ENCODE results near the gene CHD1.

The CHD1 gene

DNA sequence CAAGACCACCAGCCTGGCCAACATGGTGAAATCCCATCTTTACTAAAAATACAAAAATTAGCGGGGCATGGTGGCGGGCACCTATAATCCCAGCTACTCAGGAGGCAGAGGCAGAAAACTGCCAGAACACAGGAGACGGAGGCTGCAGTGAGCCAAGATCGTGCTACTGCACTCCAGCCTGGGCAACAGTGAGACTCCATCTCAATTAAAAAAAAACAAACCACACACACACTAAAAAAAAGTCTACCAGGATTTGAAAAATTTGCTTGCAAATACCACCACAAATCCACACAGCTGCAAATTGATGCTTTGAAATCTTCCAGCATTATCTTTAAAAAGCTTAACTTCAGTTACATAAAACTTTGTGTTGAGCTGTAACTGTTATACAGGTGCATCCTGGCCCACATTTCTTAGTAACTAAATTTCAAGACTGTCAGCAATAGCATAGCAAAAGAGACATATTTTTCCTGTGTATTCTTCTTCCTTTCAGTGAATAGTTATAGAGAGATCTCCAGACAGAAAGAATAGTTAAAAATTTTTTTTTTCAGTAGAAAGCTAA, 6.8 kb downstream of the CHD1 start:
- peaks cover 16% of the 10 kb centered on the region for H3K36me3 ChIP-seq (ENCODE audit: control insufficient read depth, insufficient read depth, low read length)

DNA sequence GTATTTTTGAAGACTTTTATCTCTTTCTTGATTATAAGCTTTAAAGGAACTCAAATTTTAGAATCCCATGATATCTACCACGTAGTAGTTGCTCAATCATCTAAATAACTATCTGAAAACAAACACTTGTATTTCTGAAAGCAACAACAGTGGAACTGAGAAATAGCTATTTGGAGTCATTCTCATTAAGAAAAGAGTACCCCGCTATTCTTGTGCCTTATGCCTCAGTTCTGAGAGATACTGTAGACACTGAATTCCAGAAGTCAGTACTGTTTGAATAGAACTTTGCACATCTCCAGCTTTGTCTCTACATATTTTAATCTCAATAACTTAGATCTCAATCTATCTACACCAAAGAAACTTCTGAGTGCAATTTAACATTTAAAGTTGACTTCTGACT, 11.4 kb downstream of the CHD1 start:
- WGBS, 2 experiments, result 94 to 97% methylated on average over 2 of the region's 2 CpGs
- Histone ChIP-seq H3K36me3 (ENCODE audit: control insufficient read depth, insufficient read depth, low read length) (peaks cover 3% of the 10 kb centered on the region), H3K4me3 (ENCODE audit: insufficient read depth, low read depth, low read length) (no peak overlapping the region), H3K27me3 (ENCODE audit: control insufficient read depth, insufficient read depth, low read length, poor library complexity, severe bottlenecking) (no peaks in the 10 kb centered on the region), H3K4me1 (ENCODE audit: control insufficient read depth, insufficient read depth, low read length) (no peaks in the 10 kb centered on the region), H3K27ac (ENCODE audit: insufficient read depth, low read depth, low read length, poor library complexity, severe bottlenecking) (no peak overlapping the region), H3K9me3 (ENCODE audit: control insufficient read depth, low read length) (no peaks in the 10 kb centered on the region)

More for the DNA sequence above, 6.8 kb downstream of the CHD1 start:
- no peak overlapping the region for H3K4me3 ChIP-seq (ENCODE audit: insufficient read depth, low read depth, low read length)
- no peaks in the 10 kb centered on the region for H3K9me3 ChIP-seq (ENCODE audit: control insufficient read depth, low read length)
- 88 to 95% methylated on average over 4 of the region's 4 CpGs for WGBS, 2 experiments
- no peaks in the 10 kb centered on the region for H3K4me1 ChIP-seq (ENCODE audit: control insufficient read depth, insufficient read depth, low read length)
- H3K27ac ChIP-seq (ENCODE audit: insufficient read depth, low read depth, low read length, poor library complexity, severe bottlenecking), result no peak overlapping the region
- H3K27me3 ChIP-seq (ENCODE audit: control insufficient read depth, insufficient read depth, low read length, poor library complexity, severe bottlenecking), result no peaks in the 10 kb centered on the region

DNA sequence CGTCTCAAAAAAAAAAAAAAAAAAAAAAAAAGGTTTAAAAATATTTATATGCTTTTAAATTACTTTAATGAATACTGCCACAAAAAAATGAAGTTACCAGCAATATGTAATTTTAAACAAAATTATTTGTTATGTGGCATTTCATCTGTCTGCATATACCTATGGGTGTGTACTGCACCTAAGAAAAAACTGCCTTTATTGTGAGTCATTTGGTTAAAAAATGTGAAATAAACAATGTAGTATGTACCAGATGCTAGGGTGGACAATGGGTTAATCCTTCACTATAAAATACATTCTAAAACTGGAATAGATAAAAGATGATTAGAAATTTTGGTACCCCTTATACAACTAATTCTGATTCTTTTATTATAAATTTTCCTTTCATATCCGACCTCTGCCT, 12.3 kb downstream of the CHD1 start:
- Histone ChIP-seq H3K36me3 (ENCODE audit: control insufficient read depth, insufficient read depth, low read length) (peaks cover 3% of the 10 kb centered on the region), H3K4me3 (ENCODE audit: insufficient read depth, low read depth, low read length) (no peak overlapping the region), H3K27me3 (ENCODE audit: control insufficient read depth, insufficient read depth, low read length, poor library complexity, severe bottlenecking) (no peaks in the 10 kb centered on the region), H3K27ac (ENCODE audit: insufficient read depth, low read depth, low read length, poor library complexity, severe bottlenecking) (no peak overlapping the region), H3K4me1 (ENCODE audit: control insufficient read depth, insufficient read depth, low read length) (peaks cover 2% of the 10 kb centered on the region), H3K9me3 (ENCODE audit: control insufficient read depth, low read length) (no peaks in the 10 kb centered on the region)
- no CpG with 5 or more reads among the region's 2 CpGs for WGBS, 2 experiments

- no peak overlapping the region for H3K27ac ChIP-seq (ENCODE audit: insufficient read depth, low read depth, low read length, poor library complexity, severe bottlenecking)
- no peaks in the 10 kb centered on the region for H3K9me3 ChIP-seq (ENCODE audit: control insufficient read depth, low read length)
- H3K4me3 ChIP-seq (ENCODE audit: insufficient read depth, low read depth, low read length), result no peak overlapping the region
- no peaks in the 10 kb centered on the region for H3K27me3 ChIP-seq (ENCODE audit: control insufficient read depth, insufficient read depth, low read length, poor library complexity, severe bottlenecking)
- H3K4me1 ChIP-seq (ENCODE audit: control insufficient read depth, insufficient read depth, low read length), result peaks cover 6% of the 10 kb centered on the region
- H3K36me3 ChIP-seq (ENCODE audit: control insufficient read depth, insufficient read depth, low read length), result no peaks in the 10 kb centered on the region
Measured at GRCh38 chr5:98913911-98914310, 14.9 kb downstream of the CHD1 start.

GRCh38 chr5:98911280-98912040, 17.3 kb downstream of the CHD1 start:
- peaks cover 6% of the 10 kb centered on the region for H3K4me1 ChIP-seq (ENCODE audit: control insufficient read depth, insufficient read depth, low read length)
- 93 to 95% methylated on average over 3 of the region's 5 CpGs for WGBS, 2 experiments
- no peaks in the 10 kb centered on the region for H3K9me3 ChIP-seq (ENCODE audit: control insufficient read depth, low read length)
- no peaks in the 10 kb centered on the region for H3K27me3 ChIP-seq (ENCODE audit: control insufficient read depth, insufficient read depth, low read length, poor library complexity, severe bottlenecking)
- H3K27ac ChIP-seq (ENCODE audit: insufficient read depth, low read depth, low read length, poor library complexity, severe bottlenecking), result no peak overlapping the region
- H3K4me3 ChIP-seq (ENCODE audit: insufficient read depth, low read depth, low read length), result no peak overlapping the region
- no peaks in the 10 kb centered on the region for H3K36me3 ChIP-seq (ENCODE audit: control insufficient read depth, insufficient read depth, low read length)

GRCh38 chr5:98909363-98909762, 19.4 kb downstream of the CHD1 start:
- Histone ChIP-seq H3K27me3 (ENCODE audit: control insufficient read depth, insufficient read depth, low read length, poor library complexity, severe bottlenecking) (no peaks in the 10 kb centered on the region), H3K4me1 (ENCODE audit: control insufficient read depth, insufficient read depth, low read length) (peaks cover 6% of the 10 kb centered on the region), H3K9me3 (ENCODE audit: control insufficient read depth, low read length) (no peaks in the 10 kb centered on the region), H3K27ac (ENCODE audit: insufficient read depth, low read depth, low read length, poor library complexity, severe bottlenecking) (no peak overlapping the region), H3K36me3 (ENCODE audit: control insufficient read depth, insufficient read depth, low read length) (peaks cover 5% of the 10 kb centered on the region), H3K4me3 (ENCODE audit: insufficient read depth, low read depth, low read length) (no peak overlapping the region)
- WGBS, 2 experiments, result 100% methylated on average over 1 to 2 of the region's 2 CpGs

GRCh38 chr5:98907951-98908350, 20.9 kb downstream of the CHD1 start:
- H3K9me3 ChIP-seq (ENCODE audit: control insufficient read depth, low read length), result no peaks in the 10 kb centered on the region

GRCh38 chr5:98906756-98907355, 22.0 kb downstream of the CHD1 start:
- Histone ChIP-seq H3K27ac (ENCODE audit: insufficient read depth, low read depth, low read length, poor library complexity, severe bottlenecking) (no peak overlapping the region), H3K36me3 (ENCODE audit: control insufficient read depth, insufficient read depth, low read length) (peaks cover 17% of the 10 kb centered on the region), H3K27me3 (ENCODE audit: control insufficient read depth, insufficient read depth, low read length, poor library complexity, severe bottlenecking) (no peaks in the 10 kb centered on the region), H3K4me3 (ENCODE audit: insufficient read depth, low read depth, low read length) (no peak overlapping the region), H3K4me1 (ENCODE audit: control insufficient read depth, insufficient read depth, low read length) (peaks cover 6% of the 10 kb centered on the region), H3K9me3 (ENCODE audit: control insufficient read depth, low read length) (no peaks in the 10 kb centered on the region)
- WGBS, 2 experiments, result 88 to 93% methylated on average over 3 of the region's 3 CpGs

More at GRCh38 chr5:98907951-98908350, 20.9 kb downstream of the CHD1 start:
- H3K36me3 ChIP-seq (ENCODE audit: control insufficient read depth, insufficient read depth, low read length), result peaks cover 13% of the 10 kb centered on the region
- H3K4me1 ChIP-seq (ENCODE audit: control insufficient read depth, insufficient read depth, low read length), result peaks cover 6% of the 10 kb centered on the region
- peak overlapping the region; percentile 57 for H3K27ac ChIP-seq (ENCODE audit: insufficient read depth, low read depth, low read length, poor library complexity, severe bottlenecking)
- no peaks in the 10 kb centered on the region for H3K27me3 ChIP-seq (ENCODE audit: control insufficient read depth, insufficient read depth, low read length, poor library complexity, severe bottlenecking)
- H3K4me3 ChIP-seq (ENCODE audit: insufficient read depth, low read depth, low read length), result no peak overlapping the region
- WGBS, 2 experiments, result 48 to 58% methylated on average over 1 of the region's 1 CpG

DNA sequence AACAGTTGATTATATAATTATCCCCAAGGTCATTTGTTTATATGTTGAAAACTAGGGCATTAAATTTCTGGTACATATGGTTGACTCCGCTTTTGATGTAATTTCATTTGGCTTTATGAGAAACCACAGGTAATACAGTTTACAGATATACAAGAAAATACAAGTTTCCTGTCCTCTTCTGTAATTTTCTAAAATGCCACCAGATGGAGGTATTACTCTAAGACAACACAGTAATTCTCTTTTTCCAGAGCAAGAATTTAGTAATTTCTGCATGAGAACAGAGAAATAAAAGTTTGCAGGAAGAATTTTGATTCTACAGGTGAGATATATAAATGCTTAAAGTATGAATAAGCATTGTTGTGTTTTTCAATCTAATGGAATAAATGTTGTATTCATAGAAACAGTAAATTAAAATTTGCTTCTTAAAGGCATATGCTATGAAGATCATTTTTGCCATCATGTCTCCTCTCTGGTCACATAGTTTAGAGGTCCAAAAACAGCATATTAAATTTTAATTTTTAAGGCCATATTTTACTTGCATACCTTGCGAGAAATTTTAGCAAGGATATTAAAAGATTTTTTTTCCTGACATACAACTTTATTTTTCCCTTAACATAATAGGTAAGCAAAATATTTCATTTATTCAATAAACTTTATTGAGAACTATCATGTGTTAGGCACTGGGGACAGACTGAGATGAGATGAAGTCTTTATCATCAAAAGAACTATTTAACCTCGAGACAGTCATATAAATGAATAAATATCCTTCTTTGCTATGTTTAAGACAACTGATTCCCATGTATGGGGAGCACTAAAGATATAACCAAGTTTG, 22.7 kb downstream of the CHD1 start:
- H3K36me3 ChIP-seq (ENCODE audit: control insufficient read depth, insufficient read depth, low read length), result peaks cover 19% of the 10 kb centered on the region
- no peak overlapping the region for H3K27ac ChIP-seq (ENCODE audit: insufficient read depth, low read depth, low read length, poor library complexity, severe bottlenecking)
- H3K4me3 ChIP-seq (ENCODE audit: insufficient read depth, low read depth, low read length), result no peak overlapping the region
- H3K9me3 ChIP-seq (ENCODE audit: control insufficient read depth, low read length), result no peaks in the 10 kb centered on the region
- H3K27me3 ChIP-seq (ENCODE audit: control insufficient read depth, insufficient read depth, low read length, poor library complexity, severe bottlenecking), result no peaks in the 10 kb centered on the region
- 89 to 100% methylated on average over 1 to 2 of the region's 3 CpGs for WGBS, 2 experiments
- no peaks in the 10 kb centered on the region for H3K4me1 ChIP-seq (ENCODE audit: control insufficient read depth, insufficient read depth, low read length)

DNA sequence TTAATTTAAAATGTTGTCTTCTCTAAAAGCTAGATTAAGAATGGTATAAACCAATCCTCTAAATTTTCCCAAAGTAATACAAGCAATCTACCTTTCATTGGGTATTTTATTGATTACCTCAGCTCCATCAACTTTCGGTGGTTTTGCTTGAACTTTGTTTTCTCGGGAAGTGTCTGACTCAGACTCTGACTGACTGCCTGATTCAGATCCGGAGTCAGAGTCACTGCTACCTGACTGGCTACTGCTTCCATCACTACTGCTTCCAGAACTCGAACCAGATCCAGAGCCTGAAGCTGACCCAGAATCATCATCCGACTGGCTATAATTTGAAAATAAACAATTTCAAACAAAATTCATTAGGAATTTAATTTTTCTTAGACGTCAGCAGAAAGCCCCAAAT, 24.0 kb downstream of the CHD1 start:
- Histone ChIP-seq H3K9me3 (ENCODE audit: control insufficient read depth, low read length) (no peaks in the 10 kb centered on the region), H3K27me3 (ENCODE audit: control insufficient read depth, insufficient read depth, low read length, poor library complexity, severe bottlenecking) (no peaks in the 10 kb centered on the region), H3K4me1 (ENCODE audit: control insufficient read depth, insufficient read depth, low read length) (no peaks in the 10 kb centered on the region), H3K4me3 (ENCODE audit: insufficient read depth, low read depth, low read length) (no peak overlapping the region), H3K36me3 (ENCODE audit: control insufficient read depth, insufficient read depth, low read length) (peaks cover 30% of the 10 kb centered on the region), H3K27ac (ENCODE audit: insufficient read depth, low read depth, low read length, poor library complexity, severe bottlenecking) (no peak overlapping the region)
- 97 to 98% methylated on average over 6 of the region's 6 CpGs for WGBS, 2 experiments
